ENCODE data around the gene SFXN4.

Gene SFXN4

GRCh38 chr10:119206603-119207365 lies 41.3 kb upstream of the SFXN4 start:
- H3K9me3 ChIP-seq (ENCODE audit: control insufficient read depth, insufficient read depth, low read length): no peaks in the 10 kb centered on the region
- H3K27ac ChIP-seq (ENCODE audit: low read depth, low read length): peak overlapping the region; percentile 77
- H3K9ac ChIP-seq (ENCODE audit: low read depth, low read length): peak overlapping the region; percentile 65; the same call in 1 of the 2 replicates
- H3K27me3 ChIP-seq (ENCODE audit: control insufficient read depth, insufficient read depth, low read length): peaks cover 18% of the 10 kb centered on the region
- H3K36me3 ChIP-seq (ENCODE audit: control insufficient read depth, insufficient read depth, low read length): no peaks in the 10 kb centered on the region
- peak overlapping the region; percentile 73; the same call in 1 of the 2 replicates for H3K4me3 ChIP-seq (ENCODE audit: low read depth, low read length)
- H3K4me1 ChIP-seq (ENCODE audit: control insufficient read depth, insufficient read depth, low read length): peaks cover 21% of the 10 kb centered on the region

DNA sequence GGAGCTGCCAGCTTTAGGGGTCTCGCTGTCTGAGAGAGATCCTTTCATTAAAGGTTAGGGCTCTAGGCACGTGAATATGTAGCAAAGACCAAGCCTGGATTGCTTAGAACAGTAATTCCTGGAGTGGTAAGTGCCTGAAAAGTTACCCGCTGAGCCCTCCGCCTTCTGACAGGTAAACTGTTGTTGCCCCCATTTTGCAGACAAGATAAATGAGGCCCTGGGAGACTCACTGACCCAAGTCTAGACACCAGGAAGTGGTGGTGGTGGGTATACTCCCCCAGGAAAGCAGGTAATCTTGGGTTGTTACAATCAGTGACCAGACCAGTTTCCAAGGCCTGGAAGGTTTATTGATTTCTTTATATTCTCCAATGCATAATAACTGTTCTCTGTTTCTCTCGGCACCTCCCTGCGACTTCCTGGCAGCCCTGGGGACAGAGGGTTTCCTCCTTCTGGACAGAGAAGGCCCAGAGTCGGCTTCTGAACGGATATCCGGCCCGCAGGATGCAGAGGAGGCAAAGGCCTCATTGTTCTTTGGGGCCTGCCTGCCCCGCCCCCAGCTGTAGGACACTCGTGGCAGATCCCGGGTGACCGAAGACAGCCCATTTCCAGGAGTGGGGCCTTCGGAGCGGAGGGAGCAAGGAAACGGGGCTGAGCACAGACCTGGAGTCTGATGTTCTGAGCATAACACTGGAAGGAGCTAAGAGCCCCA lies 40.5 kb upstream of the SFXN4 start:
- Histone ChIP-seq H3K9ac (ENCODE audit: low read depth, low read length) (no peak overlapping the region), H3K27me3 (ENCODE audit: control insufficient read depth, insufficient read depth, low read length) (peaks cover 18% of the 10 kb centered on the region), H3K4me1 (ENCODE audit: control insufficient read depth, insufficient read depth, low read length) (peaks cover 16% of the 10 kb centered on the region), H3K27ac (ENCODE audit: low read depth, low read length) (peak overlapping the region; percentile 55), H3K4me3 (ENCODE audit: low read depth, low read length) (peak overlapping the region; percentile 73; the same call in 1 of the 2 replicates), H3K36me3 (ENCODE audit: control insufficient read depth, insufficient read depth, low read length) (no peaks in the 10 kb centered on the region), H3K9me3 (ENCODE audit: control insufficient read depth, insufficient read depth, low read length) (no peaks in the 10 kb centered on the region)

DNA sequence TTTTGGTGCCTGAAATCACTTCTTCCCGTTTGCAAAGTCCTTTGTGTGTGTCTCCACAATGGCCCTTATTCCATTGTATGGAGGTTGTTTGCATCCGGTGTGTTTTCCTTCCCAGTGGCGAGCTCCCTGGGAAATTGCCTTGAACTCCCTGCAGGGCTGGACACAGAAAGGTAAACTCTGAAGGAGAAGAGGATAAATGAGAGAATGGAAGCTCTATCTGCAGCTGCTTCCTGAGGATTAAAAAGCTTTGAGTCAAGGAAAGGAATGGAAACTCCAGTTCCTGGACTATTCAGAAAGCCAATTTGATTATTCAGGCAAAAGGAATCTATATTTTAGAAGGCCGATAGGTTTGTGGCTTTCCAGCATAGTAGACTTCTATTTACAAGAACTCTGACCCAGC lies 37.5 kb upstream of the SFXN4 start:
- Histone ChIP-seq H3K27me3 (ENCODE audit: control insufficient read depth, insufficient read depth, low read length) (peaks cover 4% of the 10 kb centered on the region), H3K36me3 (ENCODE audit: control insufficient read depth, insufficient read depth, low read length) (no peaks in the 10 kb centered on the region)

GRCh38 chr10:119201233-119201632 lies 35.7 kb upstream of the SFXN4 start:
- Histone ChIP-seq H3K27me3 (ENCODE audit: control insufficient read depth, insufficient read depth, low read length) (no peaks in the 10 kb centered on the region), H3K9ac (ENCODE audit: low read depth, low read length) (no peak overlapping the region), H3K36me3 (ENCODE audit: control insufficient read depth, insufficient read depth, low read length) (no peaks in the 10 kb centered on the region), H3K4me1 (ENCODE audit: control insufficient read depth, insufficient read depth, low read length) (no peaks in the 10 kb centered on the region), H3K9me3 (ENCODE audit: control insufficient read depth, insufficient read depth, low read length) (no peaks in the 10 kb centered on the region), H3K4me3 (ENCODE audit: low read depth, low read length) (no peak overlapping the region), H3K27ac (ENCODE audit: low read depth, low read length) (no peak overlapping the region)

More for the DNA sequence above, 37.5 kb upstream of the SFXN4 start:
- Histone ChIP-seq H3K27ac (ENCODE audit: low read depth, low read length) (peak overlapping the region; percentile 15), H3K9me3 (ENCODE audit: control insufficient read depth, insufficient read depth, low read length) (no peaks in the 10 kb centered on the region), H3K9ac (ENCODE audit: low read depth, low read length) (no peak overlapping the region), H3K4me1 (ENCODE audit: control insufficient read depth, insufficient read depth, low read length) (no peaks in the 10 kb centered on the region; the same call in 1 of the 2 replicates), H3K4me3 (ENCODE audit: low read depth, low read length) (no peak overlapping the region)

DNA sequence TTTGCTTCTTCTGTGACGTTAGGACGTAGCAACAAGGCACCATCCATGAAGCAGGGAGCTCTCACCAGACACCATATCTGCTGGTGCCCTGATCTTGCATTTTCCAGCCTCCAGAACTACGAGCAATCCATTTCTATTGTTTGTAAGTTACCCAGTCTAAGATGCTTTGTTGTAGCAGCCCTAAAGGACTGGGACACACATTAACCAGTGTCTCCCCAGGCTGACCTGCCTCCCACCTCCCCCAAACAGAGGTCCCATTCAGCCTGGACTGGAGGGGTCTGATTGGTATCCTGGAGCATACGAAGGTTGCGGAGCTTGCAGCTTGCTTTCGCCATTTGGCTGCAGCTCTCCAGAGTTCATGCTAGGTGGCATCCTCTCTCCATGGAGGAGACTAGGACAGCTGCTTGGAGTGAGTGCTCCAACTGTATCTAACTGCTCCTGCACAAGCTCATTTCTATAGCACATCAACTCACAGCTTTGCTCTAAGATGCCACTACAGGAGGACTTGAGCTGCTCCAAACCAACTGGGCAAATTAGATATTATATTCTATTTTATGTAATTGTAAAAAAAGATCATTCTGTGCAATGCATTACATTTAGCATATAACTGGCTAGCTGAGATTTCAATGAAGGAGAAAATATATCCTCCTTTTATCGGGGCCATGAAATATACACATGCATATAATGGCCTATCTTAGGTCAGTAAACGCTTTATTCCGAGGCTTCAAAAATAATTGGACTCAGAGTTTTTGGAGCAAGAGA lies 33.9 kb upstream of the SFXN4 start:
- Histone ChIP-seq H3K9me3 (ENCODE audit: control insufficient read depth, insufficient read depth, low read length) (no peaks in the 10 kb centered on the region), H3K27me3 (ENCODE audit: control insufficient read depth, insufficient read depth, low read length) (no peaks in the 10 kb centered on the region), H3K4me3 (ENCODE audit: low read depth, low read length) (no peak overlapping the region), H3K4me1 (ENCODE audit: control insufficient read depth, insufficient read depth, low read length) (no peaks in the 10 kb centered on the region), H3K36me3 (ENCODE audit: control insufficient read depth, insufficient read depth, low read length) (no peaks in the 10 kb centered on the region), H3K27ac (ENCODE audit: low read depth, low read length) (no peak overlapping the region), H3K9ac (ENCODE audit: low read depth, low read length) (no peak overlapping the region)

GRCh38 chr10:119198438-119198837 lies 32.9 kb upstream of the SFXN4 start:
- no peaks in the 10 kb centered on the region for H3K9me3 ChIP-seq (ENCODE audit: control insufficient read depth, insufficient read depth, low read length)

DNA sequence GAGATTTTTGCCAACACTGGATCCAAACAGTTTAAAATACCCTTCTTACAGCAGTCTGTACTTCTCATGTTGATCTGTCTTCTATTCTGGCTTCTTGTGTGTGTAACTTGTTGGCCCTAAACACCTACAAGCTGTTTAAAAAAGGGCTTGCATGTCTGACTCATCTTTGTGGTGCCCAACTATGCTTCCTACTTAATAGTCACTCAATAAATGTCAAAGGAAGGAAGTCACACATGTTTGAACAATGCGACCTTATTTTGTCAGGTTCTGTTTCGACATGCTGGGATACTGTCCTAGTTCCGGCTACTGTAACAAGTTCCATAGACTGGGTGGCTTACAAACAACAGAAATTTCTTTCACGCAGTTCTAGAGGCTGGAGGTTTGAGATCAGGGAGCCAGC lies 32.4 kb upstream of the SFXN4 start:
- Histone ChIP-seq H3K36me3 (ENCODE audit: control insufficient read depth, insufficient read depth, low read length) (no peaks in the 10 kb centered on the region), H3K27ac (ENCODE audit: low read depth, low read length) (no peak overlapping the region), H3K9ac (ENCODE audit: low read depth, low read length) (no peak overlapping the region), H3K4me3 (ENCODE audit: low read depth, low read length) (no peak overlapping the region), H3K9me3 (ENCODE audit: control insufficient read depth, insufficient read depth, low read length) (no peaks in the 10 kb centered on the region), H3K27me3 (ENCODE audit: control insufficient read depth, insufficient read depth, low read length) (no peaks in the 10 kb centered on the region), H3K4me1 (ENCODE audit: control insufficient read depth, insufficient read depth, low read length) (no peaks in the 10 kb centered on the region)

More at GRCh38 chr10:119198438-119198837, 32.9 kb upstream of the SFXN4 start:
- H3K9ac ChIP-seq (ENCODE audit: low read depth, low read length): no peak overlapping the region
- no peaks in the 10 kb centered on the region for H3K27me3 ChIP-seq (ENCODE audit: control insufficient read depth, insufficient read depth, low read length)
- H3K27ac ChIP-seq (ENCODE audit: low read depth, low read length): no peak overlapping the region
- no peak overlapping the region for H3K4me3 ChIP-seq (ENCODE audit: low read depth, low read length)
- no peaks in the 10 kb centered on the region for H3K4me1 ChIP-seq (ENCODE audit: control insufficient read depth, insufficient read depth, low read length)
- no peaks in the 10 kb centered on the region for H3K36me3 ChIP-seq (ENCODE audit: control insufficient read depth, insufficient read depth, low read length)

DNA sequence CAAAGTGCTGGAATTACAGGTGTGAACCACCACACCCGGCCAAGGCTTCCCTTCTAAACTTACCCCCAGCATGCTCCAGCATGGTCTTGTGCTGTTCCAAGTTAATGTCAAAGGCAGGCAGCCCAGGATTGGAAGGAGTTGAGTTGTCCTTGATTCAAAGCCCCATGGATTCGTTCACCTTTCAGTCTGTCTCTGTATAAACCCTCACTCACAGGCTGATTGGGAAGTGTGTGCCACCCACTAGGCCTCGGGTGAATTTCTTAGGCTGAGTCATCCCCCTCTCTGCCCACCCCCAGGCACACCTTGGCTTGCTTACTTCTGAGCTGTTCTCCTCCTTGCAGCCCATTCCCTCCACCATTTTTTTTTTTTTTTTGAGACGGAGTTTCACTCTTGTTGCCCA lies 26.4 kb upstream of the SFXN4 start:
- no peaks in the 10 kb centered on the region for H3K9me3 ChIP-seq (ENCODE audit: control insufficient read depth, insufficient read depth, low read length)
- no peaks in the 10 kb centered on the region for H3K27me3 ChIP-seq (ENCODE audit: control insufficient read depth, insufficient read depth, low read length)
- no peaks in the 10 kb centered on the region for H3K4me1 ChIP-seq (ENCODE audit: control insufficient read depth, insufficient read depth, low read length)
- no peak overlapping the region for H3K27ac ChIP-seq (ENCODE audit: low read depth, low read length)
- no peaks in the 10 kb centered on the region for H3K36me3 ChIP-seq (ENCODE audit: control insufficient read depth, insufficient read depth, low read length)
- no peak overlapping the region for H3K9ac ChIP-seq (ENCODE audit: low read depth, low read length)
- H3K4me3 ChIP-seq (ENCODE audit: low read depth, low read length): no peak overlapping the region

DNA sequence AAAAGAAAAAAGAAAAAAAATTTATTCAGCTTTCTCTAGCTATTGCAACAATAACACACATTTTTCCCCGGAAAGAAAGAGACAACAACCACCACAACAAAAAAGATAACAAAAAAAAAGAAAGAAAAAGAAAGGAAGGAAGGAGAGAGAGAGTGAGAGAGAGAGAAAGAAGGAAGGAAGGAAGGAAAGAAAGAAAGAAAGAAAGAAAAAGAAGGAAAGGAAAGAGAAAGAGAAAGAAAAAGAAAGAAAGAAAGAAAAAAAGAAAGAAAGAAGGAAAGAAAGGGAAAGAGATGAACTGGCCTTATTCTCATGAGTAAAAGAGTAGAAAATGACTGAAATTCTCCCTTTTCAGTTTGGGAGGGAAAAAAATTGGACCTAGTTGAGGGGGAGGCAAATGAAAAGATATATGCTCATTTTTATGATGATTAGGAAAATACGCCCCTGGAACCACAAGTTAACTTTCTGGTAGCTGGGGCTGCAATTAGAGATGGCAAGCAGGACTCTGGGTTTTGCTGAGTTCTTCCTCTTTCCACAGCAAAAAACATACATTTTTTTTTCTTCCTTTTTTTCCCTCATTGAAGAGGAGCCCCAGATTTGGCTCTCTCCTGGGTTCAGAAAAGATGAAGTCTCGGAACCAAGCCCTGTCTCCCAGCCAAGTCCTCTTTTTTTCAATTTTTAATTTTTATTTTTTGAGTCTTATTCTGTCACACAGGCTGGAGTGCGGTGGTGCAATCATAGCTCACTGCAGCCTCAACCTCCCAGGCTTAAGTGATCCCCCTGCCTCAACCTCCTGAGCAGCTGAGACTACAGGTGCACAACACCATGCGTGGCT lies 25.7 kb upstream of the SFXN4 start:
- Histone ChIP-seq H3K27ac (ENCODE audit: low read depth, low read length) (no peak overlapping the region), H3K9me3 (ENCODE audit: control insufficient read depth, insufficient read depth, low read length) (no peaks in the 10 kb centered on the region), H3K4me1 (ENCODE audit: control insufficient read depth, insufficient read depth, low read length) (no peaks in the 10 kb centered on the region), H3K9ac (ENCODE audit: low read depth, low read length) (no peak overlapping the region), H3K36me3 (ENCODE audit: control insufficient read depth, insufficient read depth, low read length) (no peaks in the 10 kb centered on the region), H3K27me3 (ENCODE audit: control insufficient read depth, insufficient read depth, low read length) (no peaks in the 10 kb centered on the region), H3K4me3 (ENCODE audit: low read depth, low read length) (no peak overlapping the region)

GRCh38 chr10:119190353-119190752 lies 24.8 kb upstream of the SFXN4 start:
- no peak overlapping the region for H3K9ac ChIP-seq (ENCODE audit: low read depth, low read length)

More at GRCh38 chr10:119190353-119190752, 24.8 kb upstream of the SFXN4 start:
- H3K27ac ChIP-seq (ENCODE audit: low read depth, low read length): peak overlapping the region; percentile 58
- H3K27me3 ChIP-seq (ENCODE audit: control insufficient read depth, insufficient read depth, low read length): no peaks in the 10 kb centered on the region
- no peak overlapping the region for H3K4me3 ChIP-seq (ENCODE audit: low read depth, low read length)
- no peaks in the 10 kb centered on the region for H3K4me1 ChIP-seq (ENCODE audit: control insufficient read depth, insufficient read depth, low read length)
- H3K9me3 ChIP-seq (ENCODE audit: control insufficient read depth, insufficient read depth, low read length): no peaks in the 10 kb centered on the region
- H3K36me3 ChIP-seq (ENCODE audit: control insufficient read depth, insufficient read depth, low read length): no peaks in the 10 kb centered on the region

Measured in HUES48 (cell line).